SK-N-SH (cell line): Measurements from ENCODE around the gene SLF2. TPM values are rescaled to one million over a fixed set of nuclear protein-coding genes. Genes with fewer than 3 reads are reported as not detected.

Experiments
- CTCF ChIA-PET: fragments of 300-600, 350-600 bp; formaldehyde crosslinking; extraction: SDS; loops from one replicate; lab custom pipeline; 2021; lab: Yijun Ruan, JAX
- POLR2A ChIA-PET: fragments of 350-600 bp; sonication (Branson Sonifier 250); formaldehyde crosslinking; extraction: SDS; loops from one replicate; lab custom pipeline; 2020; ENCODE audit warnings: antibody characterized with exemption, inconsistent platforms; lab: Yijun Ruan, JAX
- DNase-seq: peaks from one replicate; pipeline ENCODE4 v3.0.0; 2012
- H2AFZ ChIP-seq: fragments of 200-600 bp; sonication (generic); 2 replicates; pipeline ENCODE4 v1.8.1; 2016; ENCODE audit warnings: antibody characterized with exemption, mild to moderate bottlenecking, low read depth
- H3F3A ChIP-seq: fragments of 200-600 bp; sonication (generic); replicated peaks from 2 replicates; pipeline ENCODE3; 2016; ENCODE audit warnings: antibody characterized with exemption, mild to moderate bottlenecking; ENCODE audit not compliant: insufficient read depth
- H3K27ac ChIP-seq, 2 experiments: fragments of 200-500 bp in 1 of 2; fragments of 200-600 bp in 1 of 2; sonication (Bioruptor generic) in 1 of 2; sonication (generic), shearing (Covaris generic) in 1 of 2; 2 replicates each; pipeline versions ENCODE4 v1.5.1 to v1.6.1; 2014 to 2016; ENCODE audit warnings: low read depth in 2 of 2, inconsistent platforms in 1 of 2, low read length in 1 of 2, mild to moderate bottlenecking in 1 of 2, mixed read lengths in 1 of 2
- H3K27me3 ChIP-seq: fragments of 200-600 bp; sonication (generic), shearing (Covaris generic); 2 replicates; pipeline ENCODE4 v1.6.1; 2016; ENCODE audit warnings: mixed run types; ENCODE audit not compliant: insufficient read depth
- H3K36me3 ChIP-seq, 2 experiments: fragments of 200-500 bp in 1 of 2; fragments of 200-600 bp in 1 of 2; sonication (Bioruptor generic) in 1 of 2; sonication (generic) in 1 of 2; replicated peaks in 1 of 2; 2 replicates each; pipeline versions ENCODE3 to v1.5.1; 2014 to 2016; ENCODE audit warnings: low read length in 1 of 2, mild to moderate bottlenecking in 1 of 2; ENCODE audit not compliant: insufficient read depth in 2 of 2, control insufficient read depth in 1 of 2
- H3K4me1 ChIP-seq, 2 experiments: fragments of 200-500 bp in 1 of 2; fragments of 200-600 bp in 1 of 2; sonication (Bioruptor generic) in 1 of 2; sonication (generic), shearing (Covaris generic) in 1 of 2; 2 replicates each; pipeline versions ENCODE4 v1.5.1 to v1.6.1; 2014 to 2016; ENCODE audit warnings: low read depth in 1 of 2, low read length in 1 of 2, mixed run types in 1 of 2; ENCODE audit not compliant: insufficient read depth in 2 of 2, control insufficient read depth in 1 of 2
- H3K4me2 ChIP-seq: fragments of 200-600 bp; sonication (generic), shearing (Covaris generic); 2 replicates; pipeline ENCODE4 v1.6.1; 2017; ENCODE audit warnings: mixed run types
- H3K4me3 ChIP-seq, 2 experiments: fragments of 200-500 bp in 1 of 2; fragments of 200-600 bp in 1 of 2; sonication (Bioruptor generic) in 1 of 2; sonication (generic), shearing (Covaris generic) in 1 of 2; 2 replicates each; pipeline versions ENCODE4 v1.5.1 to v1.8.1; 2014 to 2016; ENCODE audit warnings: low read depth in 2 of 2, inconsistent platforms in 1 of 2, low read length in 1 of 2, mild to moderate bottlenecking in 1 of 2, mixed read lengths in 1 of 2, moderate library complexity in 1 of 2
- H3K79me2 ChIP-seq: fragments of 200-600 bp; sonication (generic); 2 replicates; pipeline ENCODE4 v1.8.1; 2017; ENCODE audit warnings: mild to moderate bottlenecking; ENCODE audit not compliant: insufficient read depth
- H3K9ac ChIP-seq: fragments of 200-600 bp; sonication (generic); 2 replicates; pipeline ENCODE4 v1.6.1; 2017; ENCODE audit warnings: mixed run types
- H3K9me2 ChIP-seq: fragments of 200-600 bp; sonication (generic); 2 replicates; pipeline ENCODE4 v1.6.1; 2017; ENCODE audit warnings: mixed run types
- H3K9me3 ChIP-seq: fragments of 200-600 bp; sonication (generic); 2 replicates; pipeline ENCODE4 v1.6.1; 2017; ENCODE audit warnings: mixed run types, mild to moderate bottlenecking, moderate library complexity
- H4K20me1 ChIP-seq: fragments of 200-600 bp; sonication (generic); 2 replicates; pipeline ENCODE4 v1.6.1; 2017; ENCODE audit warnings: mild to moderate bottlenecking, mixed run types; ENCODE audit not compliant: insufficient read depth
- ELF1 ChIP-seq: IDR thresholded peaks from 2 replicates; pipeline ENCODE4 v1.4.0; 2012
- EP300 ChIP-seq, 2 experiments: IDR thresholded peaks; 2 replicates each; pipeline versions ENCODE4 v1.4.0 to v1.6.1; 2012; ENCODE audit warnings: borderline replicate concordance in 1 of 2, low read depth in 1 of 2, low read length in 1 of 2
- EZH2phosphoT487 ChIP-seq: fragments of 200-600 bp; sonication (generic); IDR thresholded peaks from 2 replicates; pipeline ENCODE4 v1.6.1; 2017; ENCODE audit warnings: low read depth, mixed run types, mild to moderate bottlenecking, antibody characterized with exemption, moderate library complexity, borderline replicate concordance
- GABPA ChIP-seq: IDR thresholded peaks from 2 replicates; pipeline ENCODE4 v1.4.0; 2012; ENCODE audit warnings: low read depth, mild to moderate bottlenecking
- JUND ChIP-seq: IDR thresholded peaks from 2 replicates; pipeline ENCODE4 v1.4.0; 2012
- MEF2A ChIP-seq: IDR thresholded peaks from 2 replicates; pipeline ENCODE4 v1.4.0; 2012; ENCODE audit warnings: low read depth, borderline replicate concordance
- NFIC ChIP-seq: IDR thresholded peaks from 2 replicates; pipeline ENCODE4 v1.4.0; 2012; ENCODE audit warnings: borderline replicate concordance
- POLR2AphosphoS5 ChIP-seq: IDR thresholded peaks from 2 replicates; pipeline ENCODE4 v1.6.1; 2012; ENCODE audit warnings: low read depth, low read length
- RAD21 ChIP-seq: IDR thresholded peaks from 2 replicates; pipeline ENCODE4 v1.6.1; 2012; ENCODE audit warnings: mild to moderate bottlenecking, low read length
- RCOR1 ChIP-seq: fragments of 150-350 bp; IDR thresholded peaks from 2 replicates; pipeline ENCODE4 v1.6.1; 2017; ENCODE audit warnings: antibody characterized with exemption, low read length
- RFX5 ChIP-seq: IDR thresholded peaks from 2 replicates; pipeline ENCODE4 v1.6.1; 2012; ENCODE audit warnings: mild to moderate bottlenecking, improper control_type of control experiment, low read length
- RXRA ChIP-seq: IDR thresholded peaks from 2 replicates; pipeline ENCODE4 v1.4.0; 2012; ENCODE audit warnings: low read depth, mild to moderate bottlenecking, borderline replicate concordance
- SMC3 ChIP-seq: IDR thresholded peaks from 2 replicates; pipeline ENCODE4 v1.6.1; 2012; ENCODE audit warnings: low read depth, low read length, improper control_type of control experiment
- TCF12 ChIP-seq: IDR thresholded peaks from 2 replicates; pipeline ENCODE4 v1.4.0; 2012
- YY1 ChIP-seq: IDR thresholded peaks from 2 replicates; pipeline ENCODE4 v1.4.0; 2012; ENCODE audit warnings: low read depth, mild to moderate bottlenecking
- polyA plus RNA-seq, 3 experiments: library from polyadenylated mRNA; depleted of rRNA; stranded (reverse); fragments of >200 nt; gene quantifications; 2 replicates each; pipeline ENCODE4 v1.2.3, GENCODE V29; 2012
- TF ChIP-seq, protein P1 (sequence below): fragments of 150-350 bp; IDR thresholded peaks from 2 replicates; pipeline ENCODE4 v1.6.1; 2016; ENCODE audit warnings: mild to moderate bottlenecking, low read depth, low read length
- TF ChIP-seq, protein P2 (sequence below): IDR thresholded peaks from 2 replicates; pipeline ENCODE4 v1.4.0; 2012; ENCODE audit warnings: low read depth
- TF ChIP-seq, protein P3 (sequence below): fragments of 200-600 bp; sonication (generic); IDR thresholded peaks from 2 replicates; pipeline ENCODE4 v1.6.1; 2017; ENCODE audit warnings: antibody characterized with exemption, mild to moderate bottlenecking, moderate library complexity
- TF ChIP-seq, protein P4 (sequence below): IDR thresholded peaks from 2 replicates; pipeline ENCODE4; 2012
- TF ChIP-seq, protein P5 (sequence below): IDR thresholded peaks from 2 replicates; pipeline ENCODE4 v1.6.1; 2012; ENCODE audit warnings: mild to moderate bottlenecking, low read depth, low read length, moderate library complexity

Gene SLF2
- polyA plus RNA-seq, 1 of the 3 experiments (the other 2 are of a cell fraction) = 6.3 TPM

GRCh38 chr10:100943508-100943907, 30.7 kb downstream of the SLF2 start:
- POLR2A ChIA-PET = no interaction called here
- no peak overlapping the region for H2AFZ ChIP-seq
- peaks cover 70 to 76% of the 10 kb centered on the region in 2 experiments for H3K36me3 ChIP-seq
- H3K79me2 ChIP-seq = 0 out of 2 replicates have a peak, but pooled peaks cover 2% of the 10 kb centered on the region
- no peak overlapping the region for H3K4me3 ChIP-seq
- H3F3A ChIP-seq = peaks cover 9% of the 10 kb centered on the region
- H3K27me3 ChIP-seq = no peaks in the 10 kb centered on the region
- no peaks in the 10 kb centered on the region for H4K20me1 ChIP-seq
- no peaks in the 10 kb centered on the region for H3K9me3 ChIP-seq
- TF ChIP-seq, protein P1, sequence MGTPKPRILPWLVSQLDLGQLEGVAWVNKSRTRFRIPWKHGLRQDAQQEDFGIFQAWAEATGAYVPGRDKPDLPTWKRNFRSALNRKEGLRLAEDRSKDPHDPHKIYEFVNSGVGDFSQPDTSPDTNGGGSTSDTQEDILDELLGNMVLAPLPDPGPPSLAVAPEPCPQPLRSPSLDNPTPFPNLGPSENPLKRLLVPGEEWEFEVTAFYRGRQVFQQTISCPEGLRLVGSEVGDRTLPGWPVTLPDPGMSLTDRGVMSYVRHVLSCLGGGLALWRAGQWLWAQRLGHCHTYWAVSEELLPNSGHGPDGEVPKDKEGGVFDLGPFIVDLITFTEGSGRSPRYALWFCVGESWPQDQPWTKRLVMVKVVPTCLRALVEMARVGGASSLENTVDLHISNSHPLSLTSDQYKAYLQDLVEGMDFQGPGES = no peak
- TF ChIP-seq MEF2A (no peak), JUND (no peak), EZH2phosphoT487 (no peak), POLR2AphosphoS5 (no peak), RXRA (no peak), ELF1 (no peak), RCOR1 (no peak), EP300 (IDR thresholded peaks at IDR 0.05; ENCODE audit: borderline replicate concordance in 1 of 2, low read depth in 1 of 2, low read length in 1 of 2) (no peak), GABPA (no peak), RAD21 (no peak), RFX5 (no peak)
- TF ChIP-seq, protein P2, sequence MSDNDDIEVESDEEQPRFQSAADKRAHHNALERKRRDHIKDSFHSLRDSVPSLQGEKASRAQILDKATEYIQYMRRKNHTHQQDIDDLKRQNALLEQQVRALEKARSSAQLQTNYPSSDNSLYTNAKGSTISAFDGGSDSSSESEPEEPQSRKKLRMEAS = no peak
- TF ChIP-seq, protein P3, sequence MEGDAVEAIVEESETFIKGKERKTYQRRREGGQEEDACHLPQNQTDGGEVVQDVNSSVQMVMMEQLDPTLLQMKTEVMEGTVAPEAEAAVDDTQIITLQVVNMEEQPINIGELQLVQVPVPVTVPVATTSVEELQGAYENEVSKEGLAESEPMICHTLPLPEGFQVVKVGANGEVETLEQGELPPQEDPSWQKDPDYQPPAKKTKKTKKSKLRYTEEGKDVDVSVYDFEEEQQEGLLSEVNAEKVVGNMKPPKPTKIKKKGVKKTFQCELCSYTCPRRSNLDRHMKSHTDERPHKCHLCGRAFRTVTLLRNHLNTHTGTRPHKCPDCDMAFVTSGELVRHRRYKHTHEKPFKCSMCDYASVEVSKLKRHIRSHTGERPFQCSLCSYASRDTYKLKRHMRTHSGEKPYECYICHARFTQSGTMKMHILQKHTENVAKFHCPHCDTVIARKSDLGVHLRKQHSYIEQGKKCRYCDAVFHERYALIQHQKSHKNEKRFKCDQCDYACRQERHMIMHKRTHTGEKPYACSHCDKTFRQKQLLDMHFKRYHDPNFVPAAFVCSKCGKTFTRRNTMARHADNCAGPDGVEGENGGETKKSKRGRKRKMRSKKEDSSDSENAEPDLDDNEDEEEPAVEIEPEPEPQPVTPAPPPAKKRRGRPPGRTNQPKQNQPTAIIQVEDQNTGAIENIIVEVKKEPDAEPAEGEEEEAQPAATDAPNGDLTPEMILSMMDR = no peak
- TF ChIP-seq, all 33 proteins: peak for 0
- Histone ChIP-seq H3K4me2 (no peak overlapping the region), H3K9me2 (no peaks in the 10 kb centered on the region), H3K9ac (no peak overlapping the region), H3K4me1 (no peaks in the 10 kb centered on the region), H3K27ac (no peak overlapping the region)
- CTCF ChIA-PET = interaction anchor here (0.9 to 1.6 kb wide), 4 partner anchors 9 to 71 kb away, joined by 3 to 8 read pairs (median 4); partner anchors contain the start of gene LZTS2
- no peak for DNase-seq

GRCh38 chr10:100945754-100946153, 33.0 kb downstream of the SLF2 start:
- ChIA-PET POLR2A (no interaction called here), CTCF (interaction anchor here (1.1 kb wide), 1 partner anchor 11 kb away, joined by 3 read pairs; no protein-coding TSS in a partner anchor)
- Histone ChIP-seq H3F3A (peaks cover 9% of the 10 kb centered on the region), H3K4me3 (no peak overlapping the region), H3K27me3 (no peaks in the 10 kb centered on the region), H4K20me1 (no peaks in the 10 kb centered on the region), H3K4me1 (no peaks in the 10 kb centered on the region), H3K9me3 (no peaks in the 10 kb centered on the region), H3K9ac (no peak overlapping the region), H3K79me2 (0 out of 2 replicates have a peak, but pooled peaks cover 2% of the 10 kb centered on the region), H3K9me2 (no peaks in the 10 kb centered on the region), H2AFZ (no peak overlapping the region), H3K4me2 (no peak overlapping the region), H3K36me3 (peaks cover 76 to 77% of the 10 kb centered on the region in 2 experiments), H3K27ac (no peak overlapping the region)
- no peak for DNase-seq
- TF ChIP-seq, protein P4, sequence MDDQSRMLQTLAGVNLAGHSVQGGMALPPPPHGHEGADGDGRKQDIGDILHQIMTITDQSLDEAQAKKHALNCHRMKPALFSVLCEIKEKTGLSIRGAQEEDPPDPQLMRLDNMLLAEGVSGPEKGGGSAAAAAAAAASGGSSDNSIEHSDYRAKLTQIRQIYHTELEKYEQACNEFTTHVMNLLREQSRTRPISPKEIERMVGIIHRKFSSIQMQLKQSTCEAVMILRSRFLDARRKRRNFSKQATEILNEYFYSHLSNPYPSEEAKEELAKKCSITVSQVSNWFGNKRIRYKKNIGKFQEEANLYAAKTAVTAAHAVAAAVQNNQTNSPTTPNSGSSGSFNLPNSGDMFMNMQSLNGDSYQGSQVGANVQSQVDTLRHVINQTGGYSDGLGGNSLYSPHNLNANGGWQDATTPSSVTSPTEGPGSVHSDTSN = no peak
- TF ChIP-seq NFIC (no peak), YY1 (no peak), SMC3 (no peak), TCF12 (no peak), JUND (no peak)
- TF ChIP-seq, protein P1 = no peak
- TF ChIP-seq, protein P2 = no peak
- TF ChIP-seq, protein P5, sequence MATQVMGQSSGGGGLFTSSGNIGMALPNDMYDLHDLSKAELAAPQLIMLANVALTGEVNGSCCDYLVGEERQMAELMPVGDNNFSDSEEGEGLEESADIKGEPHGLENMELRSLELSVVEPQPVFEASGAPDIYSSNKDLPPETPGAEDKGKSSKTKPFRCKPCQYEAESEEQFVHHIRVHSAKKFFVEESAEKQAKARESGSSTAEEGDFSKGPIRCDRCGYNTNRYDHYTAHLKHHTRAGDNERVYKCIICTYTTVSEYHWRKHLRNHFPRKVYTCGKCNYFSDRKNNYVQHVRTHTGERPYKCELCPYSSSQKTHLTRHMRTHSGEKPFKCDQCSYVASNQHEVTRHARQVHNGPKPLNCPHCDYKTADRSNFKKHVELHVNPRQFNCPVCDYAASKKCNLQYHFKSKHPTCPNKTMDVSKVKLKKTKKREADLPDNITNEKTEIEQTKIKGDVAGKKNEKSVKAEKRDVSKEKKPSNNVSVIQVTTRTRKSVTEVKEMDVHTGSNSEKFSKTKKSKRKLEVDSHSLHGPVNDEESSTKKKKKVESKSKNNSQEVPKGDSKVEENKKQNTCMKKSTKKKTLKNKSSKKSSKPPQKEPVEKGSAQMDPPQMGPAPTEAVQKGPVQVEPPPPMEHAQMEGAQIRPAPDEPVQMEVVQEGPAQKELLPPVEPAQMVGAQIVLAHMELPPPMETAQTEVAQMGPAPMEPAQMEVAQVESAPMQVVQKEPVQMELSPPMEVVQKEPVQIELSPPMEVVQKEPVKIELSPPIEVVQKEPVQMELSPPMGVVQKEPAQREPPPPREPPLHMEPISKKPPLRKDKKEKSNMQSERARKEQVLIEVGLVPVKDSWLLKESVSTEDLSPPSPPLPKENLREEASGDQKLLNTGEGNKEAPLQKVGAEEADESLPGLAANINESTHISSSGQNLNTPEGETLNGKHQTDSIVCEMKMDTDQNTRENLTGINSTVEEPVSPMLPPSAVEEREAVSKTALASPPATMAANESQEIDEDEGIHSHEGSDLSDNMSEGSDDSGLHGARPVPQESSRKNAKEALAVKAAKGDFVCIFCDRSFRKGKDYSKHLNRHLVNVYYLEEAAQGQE = no peak
